H9 (cell line): Measurements from ENCODE around the gene CYP4V2. TPM values are rescaled to one million over a fixed set of nuclear protein-coding genes. Genes with fewer than 3 reads are reported as not detected.

Experiments used
- DNase-seq: peaks from one replicate; pipeline ENCODE4 v3.0.0-alpha.2; 2017
- H2AFZ ChIP-seq: one replicate; pipeline ENCODE4 v1.6.1; 2013; ENCODE audit warnings: mild to moderate bottlenecking, low read length, control low read depth, moderate library complexity
- H2AK5ac ChIP-seq: 2 replicates; pipeline ENCODE4 v1.6.1; 2013; ENCODE audit warnings: low read length, control low read depth, mixed read lengths; ENCODE audit not compliant: insufficient read length
- H2BK120ac ChIP-seq: one replicate; pipeline ENCODE4 v1.6.1; 2013; ENCODE audit warnings: low read depth, mild to moderate bottlenecking, low read length, control low read depth, inconsistent platforms; ENCODE audit not compliant: poor library complexity, severe bottlenecking
- H2BK12ac ChIP-seq: 2 replicates; pipeline ENCODE4 v1.6.1; 2013; ENCODE audit warnings: low read length, control low read depth, mixed read lengths, low read depth; ENCODE audit not compliant: insufficient read length
- H2BK15ac ChIP-seq: 2 replicates; pipeline ENCODE4 v1.6.1; 2013; ENCODE audit warnings: low read depth, low read length, control low read depth
- H2BK20ac ChIP-seq: one replicate; pipeline ENCODE4 v1.6.1; 2013; ENCODE audit warnings: low read depth, mild to moderate bottlenecking, low read length, control low read depth, inconsistent platforms; ENCODE audit not compliant: poor library complexity, severe bottlenecking
- H2BK5ac ChIP-seq: 2 replicates; pipeline ENCODE4 v1.6.1; 2013; ENCODE audit warnings: low read length, control low read depth, mixed read lengths; ENCODE audit not compliant: insufficient read length
- H3K14ac ChIP-seq: 2 replicates; pipeline ENCODE4 v1.6.1; 2013; ENCODE audit warnings: low read length, control low read depth; ENCODE audit not compliant: insufficient read depth
- H3K18ac ChIP-seq: 2 replicates; pipeline ENCODE4 v1.6.1; 2013; ENCODE audit warnings: low read depth, mild to moderate bottlenecking, mixed read lengths, low read length, control low read depth; ENCODE audit not compliant: insufficient read length
- H3K23ac ChIP-seq: 2 replicates; pipeline ENCODE4 v1.6.1; 2013; ENCODE audit warnings: low read length, control low read depth, mixed read lengths, low read depth; ENCODE audit not compliant: insufficient read length
- H3K23me2 ChIP-seq: 2 replicates; pipeline ENCODE4 v1.6.1; 2013; ENCODE audit warnings: low read depth, mild to moderate bottlenecking, mixed read lengths, low read length, control low read depth; ENCODE audit not compliant: insufficient read length, poor library complexity, severe bottlenecking
- H3K27ac ChIP-seq: 2 replicates; pipeline ENCODE4 v1.5.1; 2013; ENCODE audit warnings: low read length, control low read depth, mixed read lengths, low read depth; ENCODE audit not compliant: insufficient read length
- H3K27me3 ChIP-seq: 2 replicates; pipeline ENCODE4 v1.6.1; 2013; ENCODE audit warnings: low read length, control low read depth, inconsistent platforms; ENCODE audit not compliant: insufficient read depth
- H3K4ac ChIP-seq: 2 replicates; pipeline ENCODE4 v1.6.1; 2013; ENCODE audit warnings: low read depth, mild to moderate bottlenecking, control low read depth, inconsistent platforms, low read length, moderate library complexity
- H3K4me1 ChIP-seq: 2 replicates; pipeline ENCODE4 v1.6.1; 2013; ENCODE audit warnings: low read length, control low read depth, inconsistent platforms; ENCODE audit not compliant: insufficient read depth
- H3K4me2 ChIP-seq: 2 replicates; pipeline ENCODE4 v1.6.1; 2013; ENCODE audit warnings: low read length, control low read depth, mixed read lengths; ENCODE audit not compliant: insufficient read length, insufficient read depth
- H3K56ac ChIP-seq: 2 replicates; pipeline ENCODE4 v1.6.1; 2013; ENCODE audit warnings: low read depth, mild to moderate bottlenecking, mixed read lengths, low read length, control low read depth; ENCODE audit not compliant: insufficient read length
- H3K79me1 ChIP-seq: 2 replicates; pipeline ENCODE4 v1.6.1; 2013; ENCODE audit warnings: low read depth, mild to moderate bottlenecking, moderate library complexity, low read length, control low read depth, inconsistent platforms; ENCODE audit not compliant: insufficient read depth, poor library complexity, severe bottlenecking
- H3K79me2 ChIP-seq: 2 replicates; pipeline ENCODE4 v1.6.1; 2013; ENCODE audit warnings: low read length, control low read depth, inconsistent platforms; ENCODE audit not compliant: insufficient read depth
- H3K9ac ChIP-seq: 2 replicates; pipeline ENCODE4 v1.6.1; 2013; ENCODE audit warnings: low read length, control low read depth, mixed read lengths; ENCODE audit not compliant: insufficient read length; ENCODE audit errors: extremely low read depth
- H3K9me3 ChIP-seq: one replicate; pipeline ENCODE4 v1.6.1; 2013; ENCODE audit warnings: low read depth, low read length, inconsistent platforms; ENCODE audit not compliant: control insufficient read depth
- H3T11ph ChIP-seq: one replicate; pipeline ENCODE4 v1.6.1; 2013; ENCODE audit warnings: mild to moderate bottlenecking, low read length, control low read depth, inconsistent platforms
- H4K20me1 ChIP-seq: one replicate; pipeline ENCODE4 v1.6.1; 2013; ENCODE audit not compliant: control insufficient read depth, insufficient read length, insufficient read depth
- H4K5ac ChIP-seq: 2 replicates; pipeline ENCODE4 v1.6.1; 2013; ENCODE audit warnings: low read depth, mild to moderate bottlenecking, mixed read lengths, low read length, control low read depth; ENCODE audit not compliant: insufficient read length
- H4K8ac ChIP-seq: replicated peaks from 2 replicates; pipeline ENCODE4 v1.6.1; 2013; ENCODE audit warnings: low read length, control low read depth, mixed read lengths, low read depth; ENCODE audit not compliant: insufficient read length
- H4K91ac ChIP-seq: 2 replicates; pipeline ENCODE4 v1.6.1; 2013; ENCODE audit warnings: low read depth, mild to moderate bottlenecking, moderate library complexity, mixed read lengths, low read length, control low read depth; ENCODE audit not compliant: insufficient read length
- H3K27ac Mint-ChIP-seq, 3 experiments: 2 replicates in 2 of 3; 3 replicates in 1 of 3; pipeline ENCODE4 v1.8.0; 2020 to 2021; ENCODE audit warnings: mixed read lengths in 3 of 3, mild to moderate bottlenecking in 1 of 3, moderate library complexity in 1 of 3
- H3K27me3 Mint-ChIP-seq: 2 replicates; pipeline ENCODE4 v1.8.0; 2021; ENCODE audit warnings: low read depth, mild to moderate bottlenecking, moderate library complexity, mixed read lengths
- H3K36me3 Mint-ChIP-seq, 3 experiments: 2 replicates in 2 of 3; 3 replicates in 1 of 3; pipeline ENCODE4 v1.8.0; 2020 to 2021; ENCODE audit warnings: low read depth in 3 of 3, mixed read lengths in 3 of 3; ENCODE audit not compliant: insufficient read depth in 1 of 3
- H3K4me1 Mint-ChIP-seq, 2 experiments: 2 replicates each; pipeline ENCODE4 v1.8.0; 2020; ENCODE audit warnings: mixed read lengths in 2 of 2
- H3K4me3 Mint-ChIP-seq, 2 experiments: 2 replicates in 1 of 2; 3 replicates in 1 of 2; pipeline ENCODE4 v1.8.0; 2020 to 2021; ENCODE audit warnings: mild to moderate bottlenecking in 2 of 2, mixed read lengths in 2 of 2, moderate library complexity in 1 of 2
- H3K9me3 Mint-ChIP-seq, 2 experiments: 2 replicates in 1 of 2; 3 replicates in 1 of 2; pipeline ENCODE4 v1.8.0; 2020; ENCODE audit warnings: mild to moderate bottlenecking in 2 of 2, mixed read lengths in 2 of 2, moderate library complexity in 1 of 2
- CTCF ChIP-seq: fragments of 200-600 bp; sonication (generic); conservative IDR thresholded peaks from 3 replicates; pipeline ENCODE4 v1.8.0; 2021; ENCODE audit warnings: antibody characterized with exemption, mild to moderate bottlenecking
- WGBS: extraction: QIAGEN DNeasy Blood & Tissue Kit; methylation state at CpG from one replicate; pipeline ENCODE4 v1.1.7; 2013; ENCODE audit warnings: missing lambda C conversion rate, low lambda C conversion rate, mixed read lengths; ENCODE audit not compliant: insufficient read length; ENCODE audit errors: extremely low coverage; 5-methylcytosine and 5-hydroxymethylcytosine counted together
- long read RNA-seq: library from polyadenylated mRNA; unstranded; transcript quantifications from one replicate; pipeline ENCODE4 v2.0.0, GENCODE V29; 2020
- total RNA-seq: library from RNA; stranded (reverse); gene quantifications from 2 replicates; pipeline ENCODE4 v1.2.1, GENCODE V29; 2021

Gene CYP4V2
- total RNA-seq = 1.0 and 1.6 TPM in 2 replicates
- long read RNA-seq, partial matches to known transcripts = 0 of 1 reads
- long read RNA-seq, other reads (novel, unspliced or antisense) = 1 of 1 reads

- Histone ChIP-seq H2BK120ac (no peak within 1 kb of the TSS), H2BK20ac (no peak within 1 kb of the TSS), H4K91ac (no peak within 1 kb of the TSS), H3K4me1 (0 out of 2 replicates have a peak, but pooled peaks cover 5% of the 10 kb centered on the region), H2BK12ac (no peak within 1 kb of the TSS), H4K5ac (no peak within 1 kb of the TSS), H2AFZ (no peak within 1 kb of the TSS), H3T11ph (no peak within 1 kb of the TSS), H2AK5ac (no peak within 1 kb of the TSS), H3K23ac (no peak within 1 kb of the TSS), H3K27ac (no peak within 1 kb of the TSS), H2BK15ac (peak within 1 kb of the TSS; percentile 26; the same call in 1 of the 2 replicates), H4K8ac (no peak within 1 kb of the TSS), H3K18ac (peak within 1 kb of the TSS; percentile 82), H3K79me2 (no peaks in the 10 kb centered on the region), H3K14ac (peak within 1 kb of the TSS; percentile 93), H3K27me3 (no peaks in the 10 kb centered on the region), H3K9me3 (no peaks in the 10 kb centered on the region), H3K23me2 (peaks cover 12% of the 10 kb centered on the region), H3K56ac (no peak within 1 kb of the TSS), H2BK5ac (no peak within 1 kb of the TSS), H3K4ac (peak within 1 kb of the TSS; percentile 39; the same call in 1 of the 2 replicates), H3K9ac (peak within 1 kb of the TSS; percentile 66), H4K20me1 (no peaks in the 10 kb centered on the region), H3K4me2 (peak within 1 kb of the TSS; percentile 90), H3K79me1 (no peaks in the 10 kb centered on the region)
- Mint-ChIP-seq H3K9me3 (no peaks in the 10 kb centered on the region; a peak in 1 of 5 replicates), H3K36me3 (peaks cover 0 to 4% (median 4%) of the 10 kb centered on the region in 3 experiments; a peak in 3 of 7 replicates), H3K27me3 (no peaks in the 10 kb centered on the region; the same call in 1 of the 2 replicates), H3K4me3 (peak within 1 kb of the TSS; percentile 80 to 93), H3K27ac (peak within 1 kb of the TSS; percentile 75 to 88 (median 85); a peak in 6 of 7 replicates), H3K4me1 (peaks cover 30 to 31% of the 10 kb centered on the region in 2 experiments)
- WGBS = no CpG with 5 or more reads among the region's 107 CpGs
- DNase-seq = peak; percentile 75
- peak; percentile 54 for TF ChIP-seq CTCF
Observed at GRCh38 chr4:186191200-186192065, at the start of gene CYP4V2. TSS of gene CYP4V2 (plus strand) at chr4:186191567. CDS start at chr4:186191824, 257 bp downstream.
